GM18858 (cell line): Measurements from ENCODE around the gene SEMA5A.

Experiments
- ATAC-seq: cut with Tn5 transposase; IDR thresholded peaks from one replicate; pipeline ENCODE4 v1.9.1; 2021; ENCODE audit not compliant: unreplicated experiment

SEMA5A gene

DNA sequence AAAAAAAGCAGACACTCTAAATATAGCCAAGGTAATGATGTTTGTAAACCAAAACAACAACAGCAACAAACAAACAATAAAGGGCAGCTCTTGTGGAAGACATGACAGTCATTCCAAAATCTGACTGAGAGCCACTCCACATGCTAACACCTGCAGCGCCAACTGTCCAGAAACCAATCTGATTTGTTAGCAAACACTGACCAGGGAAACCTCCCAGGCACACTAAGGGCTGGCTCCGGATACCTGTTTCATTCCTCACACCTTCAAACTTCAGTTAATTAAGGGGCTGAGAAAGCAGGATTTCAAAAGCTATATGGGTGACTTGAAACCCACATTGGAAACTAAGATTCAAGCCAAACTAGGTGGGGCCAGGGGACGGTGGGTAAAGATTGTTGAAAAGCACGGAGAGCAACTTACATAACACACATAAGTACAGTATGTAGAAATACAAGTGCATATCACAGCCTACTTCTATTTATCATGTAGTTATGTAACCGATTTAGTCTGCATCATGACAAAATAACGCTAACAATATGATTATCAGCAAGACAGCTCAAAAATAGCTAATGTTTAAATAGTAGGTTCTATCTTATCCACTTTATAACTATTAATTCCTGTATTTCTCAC, 203.6 kb downstream of the SEMA5A start:
- no peak for ATAC-seq

DNA sequence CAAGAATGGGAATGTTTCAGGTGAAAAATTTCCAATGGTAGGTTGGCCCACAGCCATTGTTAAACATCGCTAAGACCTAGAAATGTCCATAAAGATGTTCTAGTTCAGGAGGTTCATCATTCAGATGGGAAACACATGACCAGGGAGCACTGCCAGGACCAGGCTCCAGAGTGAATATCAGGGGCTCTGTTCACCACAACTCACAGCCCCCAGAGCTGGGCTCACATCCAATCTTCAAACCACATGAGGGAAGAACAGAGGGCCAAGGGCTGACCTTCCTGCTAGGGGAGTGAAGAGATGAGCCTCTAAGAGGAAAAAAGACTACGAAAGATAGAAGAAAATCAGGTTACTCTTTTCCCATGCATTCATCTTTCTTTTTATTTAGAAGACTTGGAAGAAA, 205.8 kb downstream of the SEMA5A start:
- ATAC-seq: no peak

DNA sequence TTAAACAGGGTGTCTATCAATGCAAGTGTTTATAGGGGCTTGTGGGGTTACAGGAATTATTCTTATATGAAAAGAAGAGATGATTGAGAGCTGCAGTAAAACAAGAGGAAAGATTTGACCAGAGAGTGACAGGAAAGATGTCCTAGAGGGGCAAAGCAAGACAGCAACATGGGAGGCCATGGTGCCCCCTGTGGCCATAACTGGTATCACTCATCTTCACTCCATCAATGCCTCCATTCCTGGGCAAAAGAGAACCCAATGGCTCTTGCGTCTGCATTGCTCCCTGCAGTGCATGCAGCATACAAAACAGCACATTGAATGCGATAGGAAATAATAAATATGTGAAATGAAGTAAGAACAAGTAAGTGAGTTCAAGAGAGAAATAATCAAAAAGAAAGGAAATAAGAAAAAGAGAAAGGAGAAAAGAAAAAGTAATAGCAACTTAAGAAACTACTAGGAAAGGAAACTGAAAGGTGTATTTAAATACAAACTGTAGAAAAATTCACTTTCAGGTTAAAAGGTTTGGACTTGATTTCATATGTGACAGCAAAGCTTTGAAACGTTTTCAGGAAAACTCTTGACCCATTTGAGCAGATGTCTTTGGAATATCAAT, 206.6 kb downstream of the SEMA5A start:
- ATAC-seq: no peak

DNA sequence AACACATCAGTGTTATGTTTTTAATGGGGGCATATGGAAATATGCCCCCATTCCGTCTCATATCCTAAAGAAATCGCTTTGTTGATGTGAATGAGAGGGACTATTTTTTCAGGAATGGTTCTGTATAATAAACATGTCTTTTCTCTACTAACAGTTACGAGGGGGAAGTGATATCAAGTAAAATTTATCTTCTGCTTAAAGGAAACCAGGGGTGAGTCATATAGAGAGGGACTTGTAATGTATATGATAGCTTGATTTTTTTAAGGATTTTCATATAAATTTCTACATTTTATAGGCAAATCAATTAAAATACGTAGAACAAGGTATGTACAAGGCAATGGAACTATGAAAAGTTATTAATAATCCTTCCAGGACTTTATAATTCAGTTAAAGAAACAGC, 207.1 kb downstream of the SEMA5A start:
- ATAC-seq: no peak

DNA sequence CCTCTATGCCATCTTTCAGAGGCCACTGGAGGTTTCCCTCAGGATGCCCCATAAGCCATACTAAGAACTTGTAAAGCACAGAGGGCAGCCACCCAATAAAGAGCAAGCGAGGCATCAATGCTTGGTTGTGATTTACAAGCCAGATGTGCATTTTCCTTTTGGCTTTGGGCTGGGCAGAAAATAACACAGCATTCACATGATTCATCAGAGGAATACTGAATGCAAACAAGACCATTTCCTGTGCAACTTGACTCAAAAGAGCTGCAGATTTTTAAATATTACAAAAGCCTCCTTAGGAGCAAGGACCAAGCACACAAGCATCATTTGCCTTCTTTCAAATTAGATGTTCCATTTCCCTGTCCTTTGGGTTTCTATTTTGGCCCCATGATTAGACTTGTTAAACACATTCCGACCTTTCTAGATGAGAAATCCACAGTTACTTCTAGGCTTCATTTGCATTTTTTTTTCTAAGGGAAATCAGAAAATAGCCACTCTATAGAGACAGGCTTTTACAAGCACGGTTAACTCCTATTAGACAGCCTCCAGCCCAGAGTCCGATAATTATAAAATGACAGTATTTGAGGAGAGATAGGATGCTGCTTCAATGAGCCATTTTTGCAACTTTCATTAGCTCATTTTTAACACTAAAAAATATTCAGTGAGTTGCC, 207.8 kb downstream of the SEMA5A start:
- no peak for ATAC-seq

DNA sequence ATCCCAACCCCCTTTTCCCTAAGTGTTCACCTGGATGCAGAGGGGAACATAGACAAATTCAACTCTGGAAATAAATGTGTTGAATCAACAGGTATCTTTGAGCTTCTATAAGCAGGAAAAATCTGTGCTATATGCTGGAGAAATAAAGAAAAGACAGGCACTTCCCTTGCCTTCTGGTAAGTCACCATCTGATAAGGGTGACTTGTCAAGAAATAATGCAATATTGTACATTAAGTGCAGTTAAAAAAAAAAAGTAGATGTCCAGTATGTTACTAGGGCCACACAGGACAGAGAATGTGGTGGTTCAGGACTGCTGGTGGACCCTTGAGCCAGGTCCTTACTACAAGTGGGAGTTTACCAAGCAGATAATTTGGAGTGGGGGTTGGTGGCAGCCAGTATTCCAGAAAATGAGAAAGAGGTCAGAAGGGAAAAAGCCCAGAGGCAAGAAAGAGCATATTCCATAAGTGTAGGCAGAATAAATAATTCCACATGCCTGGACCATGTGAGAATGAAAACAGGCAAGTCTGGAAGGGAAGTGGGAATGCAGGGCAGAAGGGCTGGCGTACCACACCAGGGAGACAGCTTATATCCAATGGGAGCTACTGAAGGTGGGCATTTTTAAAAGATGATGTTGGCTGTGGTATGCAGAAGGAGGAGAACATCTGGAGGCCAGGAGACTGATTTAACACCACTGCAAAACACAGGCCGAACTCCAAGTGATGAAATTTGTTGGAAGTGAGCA, 209.9 kb downstream of the SEMA5A start:
- ATAC-seq: no peak

DNA sequence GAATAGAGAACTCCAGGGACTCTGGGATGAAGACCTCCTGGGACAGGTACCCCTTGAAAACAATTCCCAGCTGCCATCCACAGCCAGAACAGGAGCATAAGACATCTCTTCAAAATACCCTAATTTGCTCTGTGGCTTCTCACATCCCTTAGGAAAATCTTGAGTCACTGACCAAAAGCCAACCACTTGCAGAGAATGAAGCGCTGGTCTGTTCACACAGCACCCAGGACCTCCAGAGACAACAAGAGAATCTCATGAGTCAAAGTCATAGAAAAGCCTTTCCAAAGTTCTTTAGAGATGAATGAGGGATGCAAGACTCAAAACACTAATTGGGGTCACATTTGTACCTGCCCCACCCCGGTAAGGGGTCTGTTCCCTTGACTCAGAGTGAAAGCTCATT, 210.6 kb downstream of the SEMA5A start:
- no peak for ATAC-seq

DNA sequence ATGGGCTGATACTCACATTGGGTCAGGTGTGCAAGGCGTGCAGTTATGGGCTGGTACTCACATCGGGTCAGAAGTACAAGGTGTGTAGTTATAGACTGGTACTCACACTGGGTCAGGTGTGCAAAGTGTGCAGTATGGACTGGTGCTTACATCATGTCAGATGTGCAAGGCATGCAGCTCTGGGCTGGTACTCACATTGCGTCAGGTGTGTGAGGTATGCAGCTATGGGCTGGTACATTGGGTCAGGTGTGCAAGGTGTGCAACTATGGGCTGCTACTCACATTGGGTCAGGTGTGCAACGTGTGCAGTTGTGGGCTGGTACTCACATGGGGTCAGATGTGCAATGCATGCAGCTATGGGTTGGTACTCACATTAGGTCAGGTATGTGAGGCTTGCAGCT, 213.8 kb downstream of the SEMA5A start:
- no peak for ATAC-seq

DNA sequence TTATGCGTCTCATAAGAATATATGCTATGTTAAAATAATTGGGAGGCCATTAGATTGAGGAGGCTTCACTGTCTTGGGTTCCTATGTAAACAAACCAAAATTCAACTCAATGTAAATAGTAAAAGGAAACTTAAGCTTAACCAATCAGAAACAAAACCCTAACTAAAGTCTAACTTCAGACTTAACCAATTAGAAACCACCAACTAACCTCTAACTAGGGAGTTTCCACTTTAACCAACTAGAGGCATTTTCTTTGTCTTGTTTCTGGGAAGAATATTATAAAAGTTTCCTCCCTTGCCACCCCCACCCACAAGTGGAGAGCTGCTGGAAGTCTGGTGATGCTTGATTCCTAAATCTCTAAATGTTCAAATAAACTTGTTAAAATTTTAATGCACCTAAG, 214.5 kb downstream of the SEMA5A start:
- no peak for ATAC-seq

DNA sequence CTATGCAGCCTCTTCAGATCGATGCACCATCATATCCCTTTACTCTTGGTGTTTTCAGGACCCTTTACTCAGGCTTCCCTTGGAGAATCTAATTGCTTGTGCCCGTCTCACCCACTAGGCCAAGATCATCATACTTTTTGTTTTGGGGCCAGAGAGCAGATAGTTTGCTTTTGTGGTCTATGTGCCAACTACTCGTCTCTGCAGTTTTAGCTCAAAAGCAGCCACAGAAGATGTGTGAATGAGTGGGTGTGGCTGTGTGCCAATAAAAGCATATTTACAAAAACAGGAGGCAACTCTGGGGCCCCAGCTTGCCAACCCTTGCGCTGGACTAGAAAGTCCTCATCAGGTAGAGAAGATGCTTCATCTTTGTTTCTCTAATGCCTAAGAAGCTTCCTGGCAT, 216.8 kb downstream of the SEMA5A start:
- no peak for ATAC-seq

DNA sequence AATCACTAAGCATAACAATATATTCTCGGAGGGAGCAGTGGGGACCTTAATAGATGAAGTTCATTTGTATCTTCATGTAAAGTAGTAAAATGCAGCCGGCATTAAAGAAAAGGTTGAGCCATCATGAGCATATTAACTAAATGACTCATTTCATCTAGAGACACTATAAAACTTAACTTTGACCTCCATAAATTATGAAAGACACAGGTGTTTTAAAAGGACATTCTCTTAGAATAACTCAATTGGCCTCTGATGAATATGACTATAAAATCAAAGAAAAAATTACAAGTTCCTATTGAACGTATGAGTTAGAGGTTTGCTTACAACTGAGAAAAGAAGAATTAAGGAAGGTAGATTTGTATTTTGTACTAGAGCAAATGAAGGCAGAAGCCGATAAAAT, 220.3 kb downstream of the SEMA5A start:
- no peak for ATAC-seq

DNA sequence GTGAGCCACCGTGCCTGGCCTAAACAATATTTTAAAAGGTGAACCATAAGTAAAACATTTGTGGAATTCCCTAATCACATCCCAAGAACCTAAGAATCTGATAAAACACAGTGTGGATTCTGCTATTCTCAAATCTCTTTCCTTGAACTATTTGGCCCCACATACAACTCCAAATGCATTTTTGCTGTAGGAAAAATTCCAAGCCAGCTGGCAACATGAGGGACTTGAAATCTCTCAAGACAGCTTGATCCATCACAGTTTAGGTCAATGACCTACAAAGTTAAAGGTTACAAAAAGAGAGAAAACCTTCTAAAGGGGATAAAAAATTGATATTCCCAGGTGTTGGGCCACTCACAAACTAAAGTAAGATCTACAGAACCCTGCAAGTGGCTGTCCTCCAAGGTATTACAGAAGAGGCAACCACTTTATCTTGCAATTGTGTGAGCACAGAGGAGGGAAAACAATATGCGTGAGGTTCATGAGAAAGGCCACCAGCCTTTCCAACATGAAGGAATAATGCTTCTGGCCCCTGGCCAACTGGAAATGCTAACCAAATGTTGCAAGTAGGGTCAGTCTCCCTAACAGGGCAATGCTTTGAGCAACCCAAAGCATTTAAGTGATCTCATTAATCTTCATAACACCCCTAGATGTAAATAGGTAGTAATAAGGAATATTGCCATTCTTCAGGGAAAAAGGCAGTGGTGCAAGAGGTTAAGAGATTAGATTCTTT, 221.4 kb downstream of the SEMA5A start:
- ATAC-seq: no peak

DNA sequence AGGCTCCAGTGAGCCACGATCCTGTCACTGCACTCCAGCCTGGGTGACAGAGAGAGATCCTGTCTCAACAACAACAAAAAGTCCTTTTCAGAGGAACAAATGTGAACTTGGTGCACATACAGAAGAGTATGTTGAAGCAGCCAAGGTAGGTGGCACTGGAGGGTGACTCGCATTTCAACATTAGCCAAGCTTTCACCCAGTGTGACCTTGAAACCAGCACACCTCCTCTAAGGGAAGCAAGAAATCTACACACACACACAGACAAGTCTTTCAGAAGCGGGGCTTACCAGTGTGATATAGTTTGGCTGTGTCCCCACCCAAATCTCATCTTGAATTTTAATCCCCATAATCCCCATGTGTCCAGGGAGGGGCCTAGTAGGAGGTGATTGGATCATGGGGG, 225.2 kb downstream of the SEMA5A start:
- ATAC-seq: no peak

DNA sequence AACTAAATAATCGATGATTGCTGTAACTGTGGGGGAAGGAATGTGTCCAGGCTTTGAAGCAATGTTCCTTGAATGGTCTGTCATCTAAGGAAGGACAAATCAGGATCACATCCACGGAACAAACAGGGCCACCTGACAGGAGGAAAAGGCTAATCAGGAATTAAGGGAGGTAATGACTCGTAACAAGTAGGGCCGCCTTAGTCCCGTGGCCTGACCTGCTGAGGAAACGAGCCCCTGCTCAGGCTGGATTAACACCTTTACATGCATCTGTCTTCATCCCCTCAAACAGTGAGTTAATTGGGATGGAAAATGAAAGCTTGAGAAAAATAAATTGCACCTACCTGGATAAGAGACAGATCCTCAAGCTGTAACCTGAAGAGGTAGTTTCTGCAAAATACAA, 227.8 kb downstream of the SEMA5A start:
- no peak for ATAC-seq

DNA sequence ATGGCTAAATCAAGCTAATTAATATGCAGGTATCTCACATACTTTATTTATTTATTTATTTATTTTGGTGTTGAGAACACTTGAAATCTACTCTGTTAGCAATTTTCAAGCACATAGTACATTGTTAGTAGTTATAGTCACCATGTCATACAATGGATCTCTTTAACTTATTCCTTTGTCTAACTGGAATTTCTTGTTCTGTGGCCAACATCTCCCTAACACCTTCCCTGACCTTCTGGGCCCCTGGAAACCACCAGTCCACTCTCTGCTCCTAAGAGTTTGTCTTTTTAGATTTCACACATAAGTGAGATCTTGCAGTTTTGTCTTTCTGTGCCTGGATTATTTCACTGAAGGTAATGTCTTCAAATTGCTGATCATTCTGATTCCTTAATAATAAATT, 229.1 kb downstream of the SEMA5A start:
- ATAC-seq: no peak

DNA sequence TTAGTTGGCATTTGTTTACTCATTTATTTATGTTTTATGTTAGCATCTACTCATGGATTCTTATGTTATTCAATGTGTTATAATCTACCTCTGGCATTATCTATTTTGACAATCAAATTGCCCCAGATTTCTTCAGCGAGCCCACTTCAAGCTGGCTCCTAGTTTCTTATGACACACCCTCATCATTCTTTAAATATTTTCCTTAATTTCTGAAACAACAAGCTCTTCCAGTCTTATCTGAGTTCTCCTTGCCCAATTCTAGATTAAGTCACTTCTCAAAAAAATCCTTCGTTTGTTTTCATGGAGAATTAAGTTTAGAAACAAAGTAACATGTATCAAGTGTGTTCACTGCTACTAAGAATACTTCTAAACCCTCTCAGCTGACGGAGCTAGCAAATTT, 229.8 kb downstream of the SEMA5A start:
- no peak for ATAC-seq

DNA sequence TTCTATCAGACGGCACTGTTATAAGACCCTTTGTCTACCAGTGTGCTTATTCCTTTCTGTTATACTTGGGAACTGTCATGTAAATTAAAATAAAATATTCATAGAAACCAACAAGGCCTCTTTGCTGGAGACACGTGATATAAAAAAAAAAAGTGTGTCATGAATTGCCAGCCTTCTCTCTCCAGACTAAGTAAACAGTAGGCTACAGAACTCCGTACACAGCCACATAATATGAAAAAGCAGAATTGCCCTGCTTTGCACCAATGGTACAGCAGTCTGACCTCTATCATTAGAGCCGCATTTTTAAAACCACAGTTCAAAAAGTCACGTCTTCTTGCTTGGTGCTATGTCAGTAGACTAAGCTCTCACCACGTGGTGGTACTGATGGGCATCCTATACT, 231.3 kb downstream of the SEMA5A start:
- ATAC-seq: no peak

DNA sequence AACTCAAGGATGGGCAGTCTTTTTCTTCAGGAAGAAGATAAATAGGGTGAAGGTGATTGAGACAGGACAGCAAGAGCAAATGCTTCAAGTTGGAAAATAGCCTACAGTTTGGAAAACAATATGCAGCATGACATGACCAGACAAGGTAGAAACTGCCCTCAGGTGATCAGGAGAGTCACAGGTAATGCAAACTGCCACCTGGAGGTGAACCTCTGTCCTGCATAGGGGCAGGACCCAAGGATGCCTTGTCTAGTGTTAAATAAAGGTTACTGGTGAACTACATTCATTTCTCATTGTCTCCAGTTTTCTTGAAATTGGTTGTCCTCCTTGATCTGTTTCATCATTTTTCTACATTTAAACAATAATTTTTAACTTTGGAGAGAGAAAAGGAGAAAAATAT, 232.1 kb downstream of the SEMA5A start:
- no peak for ATAC-seq

DNA sequence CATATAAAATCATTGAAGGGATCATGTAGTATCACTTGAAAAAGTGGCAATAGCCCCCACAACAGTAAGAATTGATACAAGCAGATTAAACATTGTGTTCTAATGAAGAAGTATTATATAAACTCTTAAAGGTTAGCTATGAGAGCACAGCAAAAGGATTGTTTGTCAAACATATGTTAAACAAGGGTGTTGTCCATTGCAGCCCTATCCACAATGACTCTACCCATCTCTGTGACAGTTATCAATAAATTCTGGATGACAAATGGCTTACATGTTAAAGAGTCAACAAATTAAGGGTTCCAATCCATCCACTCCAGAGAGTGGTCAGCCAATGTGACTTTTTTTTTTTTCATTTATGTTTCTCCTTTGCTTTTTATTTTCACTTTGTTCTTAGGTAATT, 238.7 kb downstream of the SEMA5A start:
- no peak for ATAC-seq

DNA sequence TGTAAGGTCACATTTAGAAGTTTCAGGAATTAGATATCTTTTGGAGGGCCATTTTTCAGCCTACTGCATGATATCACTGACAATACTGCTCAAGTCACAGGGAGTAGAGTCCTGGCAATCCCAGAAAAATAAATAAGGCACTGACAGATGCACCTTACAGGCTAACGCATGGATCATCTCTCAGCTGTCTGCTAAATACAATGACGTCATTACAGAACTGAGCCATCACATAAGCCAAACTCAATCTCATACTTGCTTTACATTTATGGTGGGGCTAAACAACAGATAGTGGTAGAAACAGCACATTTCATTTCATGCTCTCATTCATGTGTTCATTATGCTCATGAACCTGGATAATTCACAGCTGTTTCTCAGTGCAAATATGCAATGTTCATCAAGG, 243.7 kb downstream of the SEMA5A start:
- ATAC-seq: no peak

DNA sequence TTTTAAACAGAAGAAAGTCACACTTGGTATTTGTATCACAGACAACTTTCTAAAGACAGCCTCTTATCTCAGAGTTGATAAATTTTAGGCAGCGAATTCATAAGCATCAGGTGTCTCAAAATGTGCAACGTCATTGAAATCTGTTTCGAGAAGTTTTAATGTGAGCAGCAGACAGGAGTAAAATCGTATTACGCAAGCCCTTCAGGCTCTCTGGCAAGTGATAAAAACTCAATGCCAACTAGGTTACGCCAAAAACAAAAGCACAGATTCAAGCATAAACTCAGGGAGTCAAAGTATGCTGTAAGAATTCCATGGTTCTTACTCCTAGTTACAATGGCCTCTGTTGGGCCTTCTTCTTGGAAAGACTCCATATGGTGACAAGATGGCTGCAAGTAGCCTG, 244.7 kb downstream of the SEMA5A start:
- no peak for ATAC-seq
